ENCODE measurements around the gene SLA2. TPM values are rescaled to one million over a fixed set of nuclear protein-coding genes. Genes with fewer than 3 reads are reported as not detected.

Gene SLA2
- total and polyA plus RNA-seq, 2 of the 8 experiments (the other 6 are each of a cell fraction or from before 2014, with no cell fraction given), result 0.18 TPM; not detected in 1

DNA sequence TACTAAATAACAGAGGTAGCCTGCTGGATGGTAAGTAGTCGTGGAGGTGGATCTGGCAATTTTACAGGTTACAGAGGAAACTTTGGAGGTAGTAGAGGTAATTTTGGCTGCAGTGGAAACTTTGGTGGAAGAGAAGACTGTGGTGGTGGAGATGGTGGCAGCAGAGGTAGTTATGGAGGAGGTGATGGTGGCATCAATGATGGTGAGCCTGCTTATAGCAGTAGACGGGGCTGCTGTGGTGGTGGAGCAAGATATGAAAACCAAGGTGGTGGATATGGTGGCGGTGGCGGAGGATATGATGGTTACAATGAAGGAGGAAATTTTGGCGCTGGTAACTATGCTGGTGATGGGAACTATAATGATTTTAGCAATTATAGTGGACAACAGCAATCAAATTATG is 25.1 kb downstream of the SLA2 start:
- H3K27me3 ChIP-seq (replicated peaks in 1 of 4; ENCODE audit: control insufficient read depth in 3 of 4, extremely low read depth in 1 of 4, insufficient read depth in 3 of 4, low read length in 3 of 4), result no peaks in the 10 kb centered on the region
- no peak overlapping the region for H3K23ac ChIP-seq (ENCODE audit: insufficient read length)
- H3K4me1 ChIP-seq (replicated peaks in 1 of 4; ENCODE audit: control insufficient read depth in 3 of 4, insufficient read depth in 4 of 4, low read length in 3 of 4), result peaks cover 0 to 4% (median 1%) of the 10 kb centered on the region in 4 experiments; a peak in 3 of 7 replicates
- no peak overlapping the region for H2BK5ac ChIP-seq (ENCODE audit: low read depth, low read length)
- ChIA-PET POLR2A (ENCODE audit: partially characterized antibody) (interaction anchor here (1.2 kb wide), 1 partner anchor 11 kb away, joined by 5 read pairs; no protein-coding TSS in a partner anchor), CTCF (ENCODE audit: partially characterized antibody) (interaction anchor here (1.7 kb wide), 1 partner anchor 8 kb away, joined by 7 read pairs; no protein-coding TSS in a partner anchor)
- no peak overlapping the region for H2BK20ac ChIP-seq (ENCODE audit: low read length)
- H3K27ac ChIP-seq (ENCODE audit: low read depth, low read length), result no peak overlapping the region
- no peak overlapping the region for H4K91ac ChIP-seq (replicated peaks; ENCODE audit: insufficient read length, low read length)
- H3K4me3 ChIP-seq (ENCODE audit: extremely low read depth in 1 of 4, insufficient read depth in 2 of 4, low read depth in 3 of 4, low read length in 4 of 4), result no peak overlapping the region
- no peak for FAIRE-seq
- no peak overlapping the region for H2AFZ ChIP-seq (ENCODE audit: low read length)
- no peak for DNase-seq (ENCODE audit: low read depth in 1 of 2, low spot score in 2 of 2)
- 81% methylated on average over 5 of the region's 5 CpGs; no CpG with 5 or more reads in 1 of the 2 experiments for WGBS, 2 experiments (ENCODE audit: extremely low coverage in 1 of 2, insufficient coverage in 1 of 2, insufficient read length in 1 of 2, insufficient replicate concordance in 2 of 2, low coverage in 1 of 2, low lambda C conversion rate in 2 of 2, missing lambda C conversion rate in 1 of 2)
- no peaks in the 10 kb centered on the region; the same call in 1 of the 2 replicates for H3K23me2 ChIP-seq (ENCODE audit: low read depth, low read length)
- H3K79me1 ChIP-seq (ENCODE audit: low read depth, low read length), result no peaks in the 10 kb centered on the region
- no peak overlapping the region for H3K14ac ChIP-seq (ENCODE audit: insufficient read length)
- H3K79me2 ChIP-seq (ENCODE audit: control insufficient read depth in 1 of 2, insufficient read depth in 2 of 2, low read length in 2 of 2), result no peaks in the 10 kb centered on the region
- H2BK120ac ChIP-seq (replicated peaks; ENCODE audit: low read depth, low read length), result no peak overlapping the region
- no peak overlapping the region for H2AK5ac ChIP-seq (ENCODE audit: low read depth, low read length)
- H4K8ac ChIP-seq (ENCODE audit: extremely low read depth, insufficient read depth, low read length), result no peak overlapping the region; the same call in 1 of the 2 replicates
- H4K20me1 ChIP-seq (replicated peaks in 1 of 2; ENCODE audit: control insufficient read depth in 1 of 2, insufficient read depth in 2 of 2, low read length in 2 of 2), result no peaks in the 10 kb centered on the region
- H4K5ac ChIP-seq (ENCODE audit: insufficient read length, low read depth, low read length), result no peak overlapping the region
- no peak overlapping the region for H3K4ac ChIP-seq (replicated peaks; ENCODE audit: insufficient read length, low read depth, low read length)
- H3K4me2 ChIP-seq (ENCODE audit: insufficient read depth in 1 of 2, low read depth in 2 of 2, low read length in 2 of 2), result no peak overlapping the region
- no peak overlapping the region for H2BK12ac ChIP-seq (ENCODE audit: low read depth, low read length)
- no peaks in the 10 kb centered on the region for H3K36me3 ChIP-seq (ENCODE audit: control insufficient read depth in 2 of 4, insufficient read depth in 4 of 4, low read length in 3 of 4)
- H3K9me3 ChIP-seq (ENCODE audit: insufficient read depth in 2 of 2, low read depth in 1 of 2, low read length in 1 of 2), result no peaks in the 10 kb centered on the region
- no peak overlapping the region for H3K56ac ChIP-seq (replicated peaks; ENCODE audit: insufficient read length, low read depth, low read length)
- no peak overlapping the region for H3K18ac ChIP-seq (ENCODE audit: extremely low read depth, low read length)
- H3K9ac ChIP-seq (replicated peaks in 1 of 4; ENCODE audit: extremely low read depth in 1 of 4, low read depth in 3 of 4, low read length in 3 of 4), result no peak overlapping the region
- no peak overlapping the region for H2BK15ac ChIP-seq (ENCODE audit: low read length)
- no peak for TF ChIP-seq YY1 (IDR thresholded peaks at IDR 0.05; ENCODE audit: low read depth, low read length)
- no peak for TF ChIP-seq HDAC6 (IDR thresholded peaks at IDR 0.05; ENCODE audit: low read depth, low read length)
- TF ChIP-seq EP300 (IDR thresholded peaks at IDR 0.05; ENCODE audit: borderline replicate concordance in 1 of 2, low read depth in 2 of 2, low read length in 2 of 2), result no peak
- no peak for TF ChIP-seq TBP (IDR thresholded peaks at IDR 0.05; ENCODE audit: low read depth, low read length)
- TF ChIP-seq SRF (IDR thresholded peaks at IDR 0.05; ENCODE audit: low read depth, low read length), result no peak
- TF ChIP-seq RBBP5 (IDR thresholded peaks at IDR 0.05; ENCODE audit: borderline replicate concordance, low read depth, low read length), result no peak
- no peak for TF ChIP-seq SIRT6 (IDR thresholded peaks at IDR 0.05; ENCODE audit: low read length)
- no peak for TF ChIP-seq CTBP2 (IDR thresholded peaks at IDR 0.05; ENCODE audit: borderline replicate concordance, insufficient read depth, insufficient read length, low read length)
- TF ChIP-seq TCF12 (IDR thresholded peaks at IDR 0.05; ENCODE audit: low read depth, low read length), result no peak
- no peak for TF ChIP-seq POU5F1 (IDR thresholded peaks at IDR 0.05; ENCODE audit: low read depth, low read length)
- TF ChIP-seq CREB1 (IDR thresholded peaks at IDR 0.05), result no peak
- TF ChIP-seq, protein P1, sequence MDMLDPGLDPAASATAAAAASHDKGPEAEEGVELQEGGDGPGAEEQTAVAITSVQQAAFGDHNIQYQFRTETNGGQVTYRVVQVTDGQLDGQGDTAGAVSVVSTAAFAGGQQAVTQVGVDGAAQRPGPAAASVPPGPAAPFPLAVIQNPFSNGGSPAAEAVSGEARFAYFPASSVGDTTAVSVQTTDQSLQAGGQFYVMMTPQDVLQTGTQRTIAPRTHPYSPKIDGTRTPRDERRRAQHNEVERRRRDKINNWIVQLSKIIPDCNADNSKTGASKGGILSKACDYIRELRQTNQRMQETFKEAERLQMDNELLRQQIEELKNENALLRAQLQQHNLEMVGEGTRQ (IDR thresholded peaks at IDR 0.05; ENCODE audit: low read length), result no peak
